Gastrocnemius medialis (tissue), 4 donors: ENCODE data around the gene TLR9.

Source experiments
- CTCF ChIP-seq, 5 experiments: fragments of 450-650 bp in 3 of 5; fragments of 200-600 bp in 2 of 5; sonication (generic) in 2 of 5; IDR thresholded peaks in 4 of 5; conservative IDR thresholded peaks in 1 of 5; 1 replicate in 4 of 5; 2 replicates in 1 of 5; pipeline ENCODE4 v1.5.1; 2016 to 2019; ENCODE audit warnings: antibody characterized with exemption in 5 of 5, mild to moderate bottlenecking in 3 of 5, moderate library complexity in 3 of 5
- POLR2A ChIP-seq, 2 donors: fragments of 450-650 bp; IDR thresholded peaks; one replicate each; pipeline ENCODE4 v1.6.1; 2017; ENCODE audit warnings: antibody characterized with exemption in 2 of 2, mild to moderate bottlenecking in 2 of 2, moderate library complexity in 2 of 2

GRCh38 chr3:52190294-52191074 lies 35.0 kb downstream of the TLR9 start:
- no peak for TF ChIP-seq CTCF (IDR thresholded peaks at IDR 0.05 in 4 of 5, conservative IDR thresholded peaks at IDR 0.05 in 1 of 5)
- TF ChIP-seq POLR2A (IDR thresholded peaks at IDR 0.05), result no peak
